Fibroblast of gingiva (primary cell): ENCODE results near the gene TBX19.
A peak's percentile ranks its signal among the peaks of the same experiment; 100 is the strongest.
"Not testable (repeated sequence)": the region's sequence is repeated elsewhere in the genome, so short reads cannot be mapped to it uniquely, and the experiment has no call there.

ENCODE experiments used
- DNase-seq: peaks from one replicate; pipeline ENCODE4 v3.0.0-alpha.2; 2011; ENCODE audit warnings: low read depth

The TBX19 gene

GRCh38 chr1:168320149-168320548 is 39.5 kb downstream of the TBX19 start:
- no peak for DNase-seq

- DNase-seq: peak; percentile 60
Measured at GRCh38 chr1:168320800-168321450, 40.2 kb downstream of the TBX19 start.

- DNase-seq: peak; percentile 42
Measured at GRCh38 chr1:168321945-168322344, 41.3 kb downstream of the TBX19 start.

GRCh38 chr1:168324745-168325425 is 44.2 kb downstream of the TBX19 start:
- no peak for DNase-seq

- DNase-seq: no peak
Measured at GRCh38 chr1:168328731-168329364, 48.2 kb downstream of the TBX19 start.

- DNase-seq: no peak
Measured at GRCh38 chr1:168330285-168330684, 49.6 kb downstream of the TBX19 start.

DNA sequence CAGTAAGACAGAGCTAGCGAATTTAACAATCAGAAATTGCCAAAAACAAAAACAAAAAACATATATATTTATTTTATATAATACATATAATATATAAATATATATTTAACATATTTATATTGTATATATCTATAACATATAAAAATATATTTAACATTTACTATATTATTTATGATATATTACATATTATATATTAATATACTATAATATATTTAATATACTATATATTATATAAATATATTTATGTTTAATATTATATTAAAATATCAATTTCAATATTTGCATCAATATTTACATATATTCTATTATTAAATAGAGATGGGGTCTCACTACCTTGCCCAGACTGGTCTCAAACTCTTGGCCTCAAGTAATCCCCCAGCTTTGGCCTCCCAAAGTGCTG is 50.9 kb downstream of the TBX19 start:
- no peak for DNase-seq

- no peak for DNase-seq
Measured at GRCh38 chr1:168333562-168334276, 53.0 kb downstream of the TBX19 start.

GRCh38 chr1:168335500-168335899 is 54.8 kb downstream of the TBX19 start:
- DNase-seq: no peak

GRCh38 chr1:168338589-168339503 is 58.2 kb downstream of the TBX19 start:
- no peak for DNase-seq

GRCh38 chr1:168340781-168341482 is 60.3 kb downstream of the TBX19 start:
- DNase-seq: no peak

GRCh38 chr1:168341483-168341975 is 60.9 kb downstream of the TBX19 start:
- peak; percentile 78 for DNase-seq

- peak; percentile 85 for DNase-seq
Measured at GRCh38 chr1:168342572-168343280, 62.0 kb downstream of the TBX19 start.

GRCh38 chr1:168343566-168343965 is 62.9 kb downstream of the TBX19 start:
- DNase-seq: no peak

GRCh38 chr1:168344517-168344916 is 63.8 kb downstream of the TBX19 start:
- no peak for DNase-seq

- DNase-seq: no peak
Measured at GRCh38 chr1:168345939-168346338, 65.3 kb downstream of the TBX19 start.

DNA sequence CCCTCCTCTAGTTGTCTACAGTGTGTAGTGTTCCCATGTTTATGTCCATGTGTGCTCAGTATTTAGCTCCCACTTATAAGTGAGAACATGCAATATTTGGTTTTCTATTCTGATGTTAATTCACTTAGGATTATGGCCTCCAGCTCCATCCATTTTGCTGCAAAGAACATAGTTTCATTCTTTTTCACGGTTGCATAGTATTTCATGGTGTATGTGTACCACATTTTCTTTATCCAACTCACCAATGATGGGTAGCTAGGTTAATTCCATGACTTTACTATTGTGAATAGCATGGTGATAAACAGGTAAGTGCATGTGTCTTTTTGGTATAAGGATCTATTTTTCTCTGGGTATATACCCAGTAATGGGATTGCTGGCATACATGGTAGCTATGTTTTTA is 67.0 kb downstream of the TBX19 start:
- DNase-seq: no peak

- DNase-seq: no peak
Measured at GRCh38 chr1:168348146-168348709, 67.6 kb downstream of the TBX19 start.

DNA sequence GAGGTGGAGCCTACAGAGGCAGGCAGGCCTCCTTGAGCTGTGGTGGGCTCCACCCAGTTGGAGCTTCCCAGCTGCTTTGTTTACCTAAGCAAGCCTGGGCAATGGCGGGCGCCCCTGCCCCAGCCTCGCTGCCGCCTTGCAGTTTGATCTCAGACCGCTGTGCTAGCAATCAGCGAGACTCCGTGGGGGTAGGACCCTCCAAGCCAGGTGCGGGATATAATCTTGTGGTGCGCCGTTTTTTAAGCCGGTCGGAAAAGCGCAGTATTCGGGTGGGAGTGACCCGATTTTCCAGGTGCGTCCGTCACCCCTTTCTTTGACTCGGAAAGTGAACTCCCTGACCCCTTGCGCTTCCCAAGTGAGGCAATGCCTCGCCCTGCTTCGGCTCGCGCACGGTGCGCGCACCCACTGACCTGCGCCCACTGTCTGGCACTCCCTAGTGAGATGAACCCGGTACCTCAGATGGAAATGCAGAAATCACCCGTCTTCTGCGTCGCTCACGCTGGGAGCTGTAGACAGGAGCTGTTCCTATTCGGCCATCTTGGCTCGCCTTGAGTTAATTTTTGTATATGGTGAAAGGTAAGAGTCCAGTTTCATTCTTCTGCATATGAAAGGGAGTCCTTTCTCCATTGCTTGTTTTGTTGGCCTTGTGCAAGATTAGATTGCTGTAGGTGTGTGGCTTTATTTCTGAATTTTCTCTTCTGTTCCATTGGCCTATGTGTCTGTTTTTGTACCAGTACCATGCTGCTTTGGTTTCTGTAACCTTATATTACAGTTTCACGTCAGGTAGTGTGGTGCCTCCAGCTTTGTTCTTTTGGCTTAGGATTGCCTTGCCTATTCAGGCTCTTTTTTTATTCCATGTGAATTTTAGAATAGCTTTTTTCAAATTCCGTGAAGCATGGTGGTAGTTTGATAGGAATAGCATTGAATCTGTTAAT is 73.9 kb downstream of the TBX19 start:
- not testable (repeated sequence) for DNase-seq
